ENCODE data around the gene NABP1. TPM values are rescaled to one million over a fixed set of nuclear protein-coding genes. Genes with fewer than 3 reads are reported as not detected.
"Not testable (repeated sequence)": the region's sequence is repeated elsewhere in the genome, so short reads cannot be mapped to it uniquely, and the experiment has no call there.

The NABP1 gene
- total RNA-seq, 3 donors from 2014 or later: 22.1 to 29.8 (median 27.6) TPM

GRCh38 chr2:191638079-191638801 is 39.7 kb upstream of the NABP1 start:
- Histone ChIP-seq H3K4me3 (no peak overlapping the region), H3K9me3 (no peaks in the 10 kb centered on the region), H3K36me3 (ENCODE audit: low read depth) (no peaks in the 10 kb centered on the region), H3K4me1 (ENCODE audit: low read depth) (peaks cover 14% of the 10 kb centered on the region)
- peak in 2 of 3 donors; percentile 21 to 48 for DNase-seq
- intact Hi-C loops (cut with DNase I, micrococcal nuclease): no loop called here
- TF ChIP-seq CTCF (IDR thresholded peaks at IDR 0.05): no peak
- peak; percentile 50 for ATAC-seq

- DNase-seq: no peak
- intact Hi-C loops (cut with DNase I, micrococcal nuclease): no loop called here
- Histone ChIP-seq H3K4me1 (ENCODE audit: low read depth) (peaks cover 14% of the 10 kb centered on the region), H3K4me3 (no peak overlapping the region), H3K36me3 (ENCODE audit: low read depth) (no peaks in the 10 kb centered on the region), H3K9me3 (no peaks in the 10 kb centered on the region)
- ATAC-seq: no peak
- TF ChIP-seq CTCF (IDR thresholded peaks at IDR 0.05): no peak
Observed at GRCh38 chr2:191638802-191639172, 39.1 kb upstream of the NABP1 start.

- ATAC-seq (no peak), DNase-seq (no peak)
- Histone ChIP-seq H3K4me1 (ENCODE audit: low read depth) (peaks cover 20% of the 10 kb centered on the region), H3K9me3 (no peaks in the 10 kb centered on the region), H3K36me3 (ENCODE audit: low read depth) (no peaks in the 10 kb centered on the region), H3K4me3 (no peak overlapping the region)
- intact Hi-C loops (cut with DNase I, micrococcal nuclease): no loop called here
- no peak for TF ChIP-seq CTCF (IDR thresholded peaks at IDR 0.05)
Observed at GRCh38 chr2:191641609-191642008, 36.3 kb upstream of the NABP1 start.

- Histone ChIP-seq H3K4me3 (no peak overlapping the region), H3K9me3 (no peaks in the 10 kb centered on the region), H3K4me1 (ENCODE audit: low read depth) (peaks cover 13% of the 10 kb centered on the region), H3K36me3 (ENCODE audit: low read depth) (no peaks in the 10 kb centered on the region)
- TF ChIP-seq CTCF (IDR thresholded peaks at IDR 0.05): no peak
- intact Hi-C loops (cut with DNase I, micrococcal nuclease): no loop called here
- ATAC-seq (no peak), DNase-seq (no peak)
Observed at GRCh38 chr2:191642541-191642940, 35.4 kb upstream of the NABP1 start.

- peak; percentile 59 to 67 (median 64) for DNase-seq
- ATAC-seq: peak; percentile 97
- intact Hi-C loops (cut with DNase I, micrococcal nuclease): no loop called here
Observed at GRCh38 chr2:191643429-191643828, 34.5 kb upstream of the NABP1 start.

GRCh38 chr2:191644613-191645012 is 33.3 kb upstream of the NABP1 start:
- ATAC-seq; intact Hi-C loops (cut with DNase I, micrococcal nuclease); DNase-seq: not testable (repeated sequence)

More at GRCh38 chr2:191643429-191643828, 34.5 kb upstream of the NABP1 start:
- H3K4me1 ChIP-seq (ENCODE audit: low read depth): peaks cover 9% of the 10 kb centered on the region
- no peaks in the 10 kb centered on the region for H3K36me3 ChIP-seq (ENCODE audit: low read depth)
- H3K9me3 ChIP-seq: no peaks in the 10 kb centered on the region
- H3K4me3 ChIP-seq: no peak overlapping the region
- TF ChIP-seq CTCF (IDR thresholded peaks at IDR 0.05): no peak

More at GRCh38 chr2:191644613-191645012, 33.3 kb upstream of the NABP1 start:
- not testable (repeated sequence) for H3K4me1 ChIP-seq (ENCODE audit: low read depth); H3K36me3 ChIP-seq (ENCODE audit: low read depth); H3K9me3 ChIP-seq; H3K4me3 ChIP-seq
